Mesendoderm (in vitro differentiated cells): Measurements from ENCODE around the gene KDF1.
A peak's percentile ranks its signal among the peaks of the same experiment; 100 is the strongest.

Experiments used
- DNase-seq: peaks from one replicate; pipeline ENCODE4 v3.0.0; 2013
- H2AK5ac ChIP-seq: 2 replicates; pipeline ENCODE4 v1.6.1; 2013; ENCODE audit warnings: low read length, inconsistent platforms
- H2BK120ac ChIP-seq: 2 replicates; pipeline ENCODE4 v1.6.1; 2013; ENCODE audit warnings: low read depth, mild to moderate bottlenecking, low read length, moderate library complexity, mixed read lengths
- H2BK15ac ChIP-seq: replicated peaks from 2 replicates; pipeline ENCODE4 v1.6.1; 2013; ENCODE audit warnings: low read depth, mild to moderate bottlenecking, moderate library complexity
- H2BK5ac ChIP-seq: 2 replicates; pipeline ENCODE4 v1.6.1; 2013; ENCODE audit warnings: low read length, inconsistent platforms
- H3K18ac ChIP-seq: 2 replicates; pipeline ENCODE4 v1.6.1; 2013; ENCODE audit warnings: mild to moderate bottlenecking, low read length, mixed read lengths
- H3K23ac ChIP-seq: one replicate; pipeline ENCODE4 v1.6.1; 2013; ENCODE audit warnings: low read length
- H3K27ac ChIP-seq: 2 replicates; pipeline ENCODE4 v1.5.1; 2013; ENCODE audit warnings: low read depth, mild to moderate bottlenecking, inconsistent platforms, low read length, moderate library complexity
- H3K27me3 ChIP-seq: 2 replicates; pipeline ENCODE4 v1.6.1; 2013; ENCODE audit warnings: low read length, control low read depth, mild to moderate bottlenecking, inconsistent platforms; ENCODE audit not compliant: insufficient read depth, poor library complexity
- H3K36me3 ChIP-seq: 2 replicates; pipeline ENCODE4 v1.6.1; 2013; ENCODE audit warnings: low read length, inconsistent platforms; ENCODE audit not compliant: control insufficient read depth, insufficient read depth
- H3K4ac ChIP-seq: one replicate; pipeline ENCODE4 v1.6.1; 2013; ENCODE audit warnings: low read depth, mild to moderate bottlenecking, low read length, moderate library complexity
- H3K4me1 ChIP-seq: 2 replicates; pipeline ENCODE4 v1.6.1; 2013; ENCODE audit warnings: low read depth, low read length, inconsistent platforms; ENCODE audit not compliant: control insufficient read depth
- H3K4me2 ChIP-seq: 2 replicates; pipeline ENCODE4 v1.6.1; 2013; ENCODE audit warnings: low read length
- H3K4me3 ChIP-seq: 2 replicates; pipeline ENCODE4 v1.5.1; 2013; ENCODE audit warnings: mild to moderate bottlenecking, low read length
- H3K56ac ChIP-seq: one replicate; pipeline ENCODE4 v1.6.1; 2013; ENCODE audit warnings: low read length
- H3K79me1 ChIP-seq: 2 replicates; pipeline ENCODE4 v1.6.1; 2013; ENCODE audit warnings: low read length, inconsistent platforms
- H3K79me2 ChIP-seq: 2 replicates; pipeline ENCODE4 v1.6.1; 2013; ENCODE audit warnings: mild to moderate bottlenecking, low read length; ENCODE audit not compliant: control insufficient read depth, insufficient read depth
- H3K9ac ChIP-seq: 2 replicates; pipeline ENCODE4 v1.6.1; 2013; ENCODE audit warnings: low read length, inconsistent platforms
- H4K5ac ChIP-seq: one replicate; pipeline ENCODE4 v1.6.1; 2013; ENCODE audit warnings: low read length
- H4K8ac ChIP-seq: one replicate; pipeline ENCODE4 v1.6.1; 2013; ENCODE audit warnings: low read depth, mild to moderate bottlenecking, control low read depth, low read length, moderate library complexity
- WGBS: extraction: QIAGEN DNeasy Blood & Tissue Kit; methylation state at CpG from one replicate; pipeline ENCODE4 v1.1.7; 2013; ENCODE audit warnings: low lambda C conversion rate, missing lambda C conversion rate; ENCODE audit not compliant: insufficient coverage; ENCODE audit errors: extremely low coverage; 5-methylcytosine and 5-hydroxymethylcytosine counted together

The KDF1 gene

DNA sequence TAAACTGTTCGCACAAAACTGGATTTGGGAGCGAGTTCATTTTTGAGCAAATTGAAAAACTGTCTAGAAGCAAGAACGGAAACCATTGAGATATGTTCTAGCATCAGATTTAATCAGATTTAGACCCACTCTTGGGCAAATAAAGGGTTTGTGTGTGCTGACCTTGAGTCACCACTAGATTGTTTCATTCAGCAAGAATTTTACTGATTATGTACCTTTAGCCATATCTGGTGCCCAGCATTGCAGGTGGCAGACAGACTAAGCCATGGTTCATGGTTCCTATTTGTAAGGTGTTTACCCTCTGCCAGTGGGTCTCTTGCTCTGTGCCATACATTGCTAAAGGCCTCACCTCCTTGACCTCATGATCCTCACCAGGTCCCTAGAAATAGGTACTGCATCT lies 37.4 kb downstream of the KDF1 start:
- Histone ChIP-seq H3K9ac (peak overlapping the region; percentile 91), H4K8ac (no peak overlapping the region), H3K27me3 (no peaks in the 10 kb centered on the region), H3K27ac (no peak overlapping the region), H2BK120ac (no peak overlapping the region), H3K4ac (peak overlapping the region; percentile 6), H4K5ac (no peak overlapping the region), H3K23ac (no peak overlapping the region), H2AK5ac (no peak overlapping the region), H3K18ac (no peak overlapping the region), H3K4me2 (peak overlapping the region; percentile 43), H3K4me3 (no peak overlapping the region), H3K79me2 (peaks cover 31% of the 10 kb centered on the region), H3K4me1 (peaks cover 5% of the 10 kb centered on the region), H2BK15ac (no peak overlapping the region), H3K36me3 (peaks cover 3% of the 10 kb centered on the region), H3K79me1 (peaks cover 16% of the 10 kb centered on the region), H3K56ac (peak overlapping the region; percentile 98), H2BK5ac (no peak overlapping the region)
- DNase-seq = no peak
- WGBS = no CpG with 5 or more reads among the region's 3 CpGs

- Histone ChIP-seq H2AK5ac (no peak overlapping the region), H3K36me3 (peaks cover 3% of the 10 kb centered on the region), H4K5ac (no peak overlapping the region), H2BK15ac (no peak overlapping the region), H3K27me3 (no peaks in the 10 kb centered on the region), H3K56ac (peak overlapping the region; percentile 98), H3K79me1 (peaks cover 16% of the 10 kb centered on the region), H3K23ac (no peak overlapping the region), H4K8ac (no peak overlapping the region), H2BK120ac (no peak overlapping the region), H3K4ac (peak overlapping the region; percentile 56), H3K18ac (no peak overlapping the region), H3K4me3 (peak overlapping the region; percentile 74), H3K4me2 (peak overlapping the region; percentile 43), H3K79me2 (peaks cover 31% of the 10 kb centered on the region), H3K4me1 (peaks cover 5% of the 10 kb centered on the region), H3K27ac (no peak overlapping the region), H3K9ac (peak overlapping the region; percentile 91), H2BK5ac (no peak overlapping the region)
- WGBS = no CpG with 5 or more reads among the region's 6 CpGs
- no peak for DNase-seq
Observed at GRCh38 chr1:26922431-26922729, 37.9 kb downstream of the KDF1 start.

DNA sequence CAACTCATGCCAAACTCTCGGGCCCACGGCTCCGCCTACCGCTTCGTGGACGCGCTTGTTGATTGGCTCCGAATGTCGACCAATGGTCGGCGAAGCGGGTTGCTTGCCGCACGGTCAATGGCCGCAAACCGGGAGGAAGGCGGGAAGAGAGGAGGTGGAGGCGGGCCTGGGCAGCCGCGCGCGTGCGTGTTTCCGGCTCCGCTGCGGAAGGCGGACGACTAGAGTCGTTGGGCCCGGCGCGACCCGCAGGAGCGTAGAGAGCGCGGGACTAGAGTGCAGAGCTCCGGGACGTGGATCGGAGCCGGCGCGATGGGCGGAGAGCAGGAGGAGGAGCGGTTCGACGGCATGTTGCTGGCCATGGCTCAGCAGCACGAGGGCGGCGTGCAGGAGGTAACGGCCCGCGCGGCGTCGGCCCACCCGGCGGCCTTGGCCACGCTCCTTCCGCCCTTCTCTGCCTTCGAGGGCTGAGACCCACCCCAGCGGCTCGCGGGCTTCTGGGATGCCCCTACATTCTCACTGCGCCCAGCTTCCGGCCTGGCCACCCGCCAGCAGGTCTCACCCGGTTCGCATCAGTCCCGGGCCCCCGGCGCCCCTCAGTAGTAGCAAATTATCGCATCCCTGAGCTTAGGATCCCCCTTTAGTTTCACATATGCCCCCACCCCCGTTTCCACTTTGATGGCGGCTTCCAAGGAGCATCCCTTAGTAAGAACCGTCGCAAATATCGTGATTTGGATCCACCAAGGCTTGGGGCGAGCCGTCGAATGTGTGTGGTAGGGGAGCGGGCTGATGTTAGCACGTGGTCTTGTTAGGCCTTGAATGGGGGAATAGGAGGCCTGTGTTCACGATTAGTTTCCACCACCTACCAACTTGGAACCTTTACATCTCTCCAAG lies 38.5 kb downstream of the KDF1 start, which contains the start of gene NUDC:
TSS of gene NUDC (plus strand) at position 204 of the 891 bp plus-strand sequence. CDS start at position 310, 106 bp downstream.
- H3K27me3 ChIP-seq = no peaks in the 10 kb centered on the region
- peak; percentile 99 for DNase-seq
- H3K4me1 ChIP-seq = peaks cover 5% of the 10 kb centered on the region
- H2BK15ac ChIP-seq = no peak within 1 kb of the TSS
- peak within 1 kb of the TSS; percentile 74 for H3K4me3 ChIP-seq
- peaks cover 29% of the 10 kb centered on the region for H3K79me2 ChIP-seq
- peak within 1 kb of the TSS; percentile 56 for H3K4ac ChIP-seq
- peaks cover 15% of the 10 kb centered on the region for H3K79me1 ChIP-seq
- H3K36me3 ChIP-seq = peaks cover 3% of the 10 kb centered on the region
- WGBS = no CpG with 5 or more reads among the region's 83 CpGs
- peak within 1 kb of the TSS; percentile 43 for H3K4me2 ChIP-seq
- H3K9ac ChIP-seq = peak within 1 kb of the TSS; percentile 91
- H2BK5ac ChIP-seq = no peak within 1 kb of the TSS
- H4K5ac ChIP-seq = no peak within 1 kb of the TSS
- no peak within 1 kb of the TSS for H4K8ac ChIP-seq
- H2AK5ac ChIP-seq = no peak within 1 kb of the TSS
- H3K56ac ChIP-seq = peak within 1 kb of the TSS; percentile 98
- no peak within 1 kb of the TSS for H3K27ac ChIP-seq
- peak within 1 kb of the TSS; percentile 75 for H3K23ac ChIP-seq
- peak within 1 kb of the TSS; percentile 13 for H3K18ac ChIP-seq
- no peak within 1 kb of the TSS for H2BK120ac ChIP-seq

DNA sequence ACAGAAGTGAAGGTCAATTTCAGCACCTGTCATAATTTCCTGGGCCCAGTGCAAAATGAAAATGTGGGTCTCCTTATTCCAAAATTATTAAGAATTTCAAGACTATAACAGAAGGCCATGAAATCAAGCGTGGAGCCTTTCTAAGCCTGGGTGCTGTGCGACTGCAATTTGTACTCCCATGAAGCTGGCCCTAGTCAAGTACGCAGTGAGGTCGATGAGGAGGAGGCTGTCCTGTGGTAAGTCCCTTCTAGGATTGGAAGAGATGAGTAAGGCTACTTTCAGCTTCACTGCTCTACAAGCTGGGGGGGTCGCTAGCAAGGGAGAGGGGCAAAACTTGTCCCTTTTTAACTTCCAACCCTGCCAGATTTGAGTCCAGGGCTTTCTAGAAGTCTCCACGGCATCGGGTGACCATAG lies 39.1 kb downstream of the KDF1 start:
- H3K9ac ChIP-seq = peak overlapping the region; percentile 19
- peaks cover 5% of the 10 kb centered on the region for H3K4me1 ChIP-seq
- H4K5ac ChIP-seq = no peak overlapping the region
- no peak overlapping the region for H3K18ac ChIP-seq
- no peak overlapping the region for H3K4ac ChIP-seq
- WGBS = no CpG with 5 or more reads among the region's 7 CpGs
- H3K4me2 ChIP-seq = peak overlapping the region; percentile 27
- H3K36me3 ChIP-seq = peaks cover 3% of the 10 kb centered on the region
- H2BK5ac ChIP-seq = no peak overlapping the region
- no peak overlapping the region for H2AK5ac ChIP-seq
- no peak overlapping the region for H4K8ac ChIP-seq
- no peak overlapping the region for H3K23ac ChIP-seq
- H2BK120ac ChIP-seq = no peak overlapping the region
- no peak overlapping the region for H2BK15ac ChIP-seq
- H3K79me2 ChIP-seq = peaks cover 27% of the 10 kb centered on the region
- H3K56ac ChIP-seq = peak overlapping the region; percentile 42
- no peaks in the 10 kb centered on the region for H3K27me3 ChIP-seq
- H3K27ac ChIP-seq = no peak overlapping the region
- H3K4me3 ChIP-seq = no peak overlapping the region
- DNase-seq = no peak
- H3K79me1 ChIP-seq = peaks cover 15% of the 10 kb centered on the region

GRCh38 chr1:26915204-26915842 lies 44.9 kb downstream of the KDF1 start:
- H3K4ac ChIP-seq = no peak overlapping the region
- H3K27me3 ChIP-seq = no peaks in the 10 kb centered on the region
- no peaks in the 10 kb centered on the region for H3K36me3 ChIP-seq
- WGBS = no CpG with 5 or more reads among the region's 5 CpGs
- H3K79me2 ChIP-seq = no peaks in the 10 kb centered on the region
- H4K5ac ChIP-seq = no peak overlapping the region
- no peak overlapping the region for H2AK5ac ChIP-seq
- no peak overlapping the region for H2BK120ac ChIP-seq
- H3K27ac ChIP-seq = no peak overlapping the region
- no peak for DNase-seq
- H3K23ac ChIP-seq = no peak overlapping the region
- H2BK5ac ChIP-seq = no peak overlapping the region
- H3K9ac ChIP-seq = no peak overlapping the region
- no peak overlapping the region for H3K56ac ChIP-seq
- no peak overlapping the region for H4K8ac ChIP-seq
- no peak overlapping the region for H3K4me2 ChIP-seq
- no peak overlapping the region for H2BK15ac ChIP-seq
- no peaks in the 10 kb centered on the region for H3K4me1 ChIP-seq
- no peak overlapping the region for H3K4me3 ChIP-seq
- H3K79me1 ChIP-seq = no peaks in the 10 kb centered on the region
- H3K18ac ChIP-seq = no peak overlapping the region
